GM18511 (cell line): ENCODE measurements around the gene SUZ12.
"Not testable (repeated sequence)": the region's sequence is repeated elsewhere in the genome, so short reads cannot be mapped to it uniquely, and the experiment has no call there.

Experiments
- ATAC-seq: cut with Tn5 transposase; IDR thresholded peaks from one replicate; pipeline ENCODE4 v1.9.1; 2021; ENCODE audit warnings: mild to moderate bottlenecking, moderate library complexity; ENCODE audit not compliant: unreplicated experiment

SUZ12 gene

GRCh38 chr17:31942396-31942795 lies 5.6 kb downstream of the SUZ12 start:
- not testable (repeated sequence) for ATAC-seq

GRCh38 chr17:31951953-31952352 lies 15.1 kb downstream of the SUZ12 start:
- ATAC-seq: not testable (repeated sequence)

GRCh38 chr17:31964131-31964530 lies 27.3 kb downstream of the SUZ12 start:
- ATAC-seq: not testable (repeated sequence)

- ATAC-seq: no peak
Measured at GRCh38 chr17:31967648-31968047, 30.8 kb downstream of the SUZ12 start.

GRCh38 chr17:31970416-31970815 lies 33.6 kb downstream of the SUZ12 start:
- ATAC-seq: not testable (repeated sequence)

- ATAC-seq: not testable (repeated sequence)
Measured at GRCh38 chr17:31974269-31975071, 37.7 kb downstream of the SUZ12 start.

- ATAC-seq: not testable (repeated sequence)
Measured at GRCh38 chr17:31975391-31975790, 38.6 kb downstream of the SUZ12 start.

GRCh38 chr17:31991821-31992220 lies 55.0 kb downstream of the SUZ12 start:
- not testable (repeated sequence) for ATAC-seq

GRCh38 chr17:31997005-31997404 lies 60.2 kb downstream of the SUZ12 start:
- no peak for ATAC-seq

- peak; percentile 92 for ATAC-seq
Measured at GRCh38 chr17:32006957-32007462, 70.2 kb downstream of the SUZ12 start, which contains the start of gene LRRC37B. Gene LRRC37B, plus strand, starts transcription at chr17:32007383. Its CDS starts 14,010 bp downstream, at chr17:32021393.

GRCh38 chr17:32007463-32008298 lies 70.9 kb downstream of the SUZ12 start:
- ATAC-seq: peak; percentile 55

GRCh38 chr17:32009262-32009542 lies 72.4 kb downstream of the SUZ12 start:
- ATAC-seq: no peak

- ATAC-seq: no peak
Measured at GRCh38 chr17:32010114-32010513, 73.3 kb downstream of the SUZ12 start.

GRCh38 chr17:32015245-32016013 lies 78.6 kb downstream of the SUZ12 start:
- ATAC-seq: no peak

GRCh38 chr17:32016231-32016630 lies 79.4 kb downstream of the SUZ12 start:
- ATAC-seq: no peak

- ATAC-seq: no peak
Measured at GRCh38 chr17:32019228-32019627, 82.4 kb downstream of the SUZ12 start.

GRCh38 chr17:32020943-32021614 lies 84.3 kb downstream of the SUZ12 start:
- no peak for ATAC-seq

GRCh38 chr17:32021615-32021955 lies 84.8 kb downstream of the SUZ12 start:
- no peak for ATAC-seq

- ATAC-seq: not testable (repeated sequence)
Measured at GRCh38 chr17:32022554-32022953, 85.7 kb downstream of the SUZ12 start.

- not testable (repeated sequence) for ATAC-seq
Measured at GRCh38 chr17:32027271-32027670, 90.5 kb downstream of the SUZ12 start.

GRCh38 chr17:32033223-32033622 lies 96.4 kb downstream of the SUZ12 start:
- no peak for ATAC-seq
